WTC11 (cell line): Measurements from ENCODE around the gene PIKFYVE.
A peak's percentile ranks its signal among the peaks of the same experiment; 100 is the strongest.

Experiments used
- CREM ChIP-seq: sonication (generic); formaldehyde crosslinking; IDR thresholded peaks from 2 replicates; pipeline ENCODE4 v1.8.1; 2022; ENCODE audit warnings: mild to moderate bottlenecking, missing genetic modification reagents, moderate library complexity
- ESRRA ChIP-seq: sonication (generic); formaldehyde crosslinking; IDR thresholded peaks from 2 replicates; pipeline ENCODE4 v1.8.1; 2022; ENCODE audit warnings: mild to moderate bottlenecking, missing genetic modification reagents, borderline replicate concordance
- JUN ChIP-seq: sonication (generic); formaldehyde crosslinking; IDR thresholded peaks from 2 replicates; pipeline ENCODE4 v1.8.0; 2023; ENCODE audit warnings: mild to moderate bottlenecking, missing genetic modification reagents
- NR2C2 ChIP-seq: sonication (generic); formaldehyde crosslinking; IDR thresholded peaks from 2 replicates; pipeline ENCODE4 v1.8.0; 2022; ENCODE audit warnings: mild to moderate bottlenecking, missing genetic modification reagents
- NR3C1 ChIP-seq: sonication (generic); formaldehyde crosslinking; conservative IDR thresholded peaks from 2 replicates; pipeline ENCODE4 v1.8.1; 2023; ENCODE audit warnings: low read depth, mild to moderate bottlenecking, missing genetic modification reagents
- RELA ChIP-seq: sonication (generic); formaldehyde crosslinking; IDR thresholded peaks from 2 replicates; pipeline ENCODE4 v1.8.1; 2022; ENCODE audit warnings: missing genetic modification reagents, mild to moderate bottlenecking, borderline replicate concordance
- SP1 ChIP-seq: sonication (generic); formaldehyde crosslinking; conservative IDR thresholded peaks from 2 replicates; pipeline ENCODE4 v1.8.1; 2022; ENCODE audit warnings: missing genetic modification reagents
- TEAD1 ChIP-seq: sonication (generic); formaldehyde crosslinking; IDR thresholded peaks from 2 replicates; pipeline ENCODE4 v1.8.0; 2022; ENCODE audit warnings: mild to moderate bottlenecking, missing genetic modification reagents
- TF ChIP-seq, protein P1 (sequence below): fragments of 200-600 bp; IDR thresholded peaks from 2 replicates; pipeline ENCODE4 v1.8.0; 2022; ENCODE audit warnings: antibody characterized with exemption
- TF ChIP-seq, protein P2 (sequence below): fragments of 250-450 bp; sonication (Bioruptor Pico); IDR thresholded peaks from 2 replicates; pipeline ENCODE4 v1.9.0; 2021; ENCODE audit warnings: moderate library complexity, mild to moderate bottlenecking, inconsistent platforms, borderline replicate concordance
- TF ChIP-seq, protein P3 (sequence below): sonication (generic); formaldehyde crosslinking; IDR thresholded peaks from 2 replicates; pipeline ENCODE4 v1.8.0; 2023; ENCODE audit warnings: missing genetic modification reagents
- TF ChIP-seq, protein P4 (sequence below): sonication (generic); formaldehyde crosslinking; IDR thresholded peaks from 2 replicates; pipeline ENCODE4 v1.8.1; 2022; ENCODE audit warnings: low read depth, mild to moderate bottlenecking, moderate library complexity, missing genetic modification reagents, borderline replicate concordance
- TF ChIP-seq, protein P5 (sequence below): sonication (generic); formaldehyde crosslinking; IDR thresholded peaks from 2 replicates; pipeline ENCODE4 v1.8.1; 2023; ENCODE audit warnings: mild to moderate bottlenecking, missing genetic modification reagents, borderline replicate concordance

DNA sequence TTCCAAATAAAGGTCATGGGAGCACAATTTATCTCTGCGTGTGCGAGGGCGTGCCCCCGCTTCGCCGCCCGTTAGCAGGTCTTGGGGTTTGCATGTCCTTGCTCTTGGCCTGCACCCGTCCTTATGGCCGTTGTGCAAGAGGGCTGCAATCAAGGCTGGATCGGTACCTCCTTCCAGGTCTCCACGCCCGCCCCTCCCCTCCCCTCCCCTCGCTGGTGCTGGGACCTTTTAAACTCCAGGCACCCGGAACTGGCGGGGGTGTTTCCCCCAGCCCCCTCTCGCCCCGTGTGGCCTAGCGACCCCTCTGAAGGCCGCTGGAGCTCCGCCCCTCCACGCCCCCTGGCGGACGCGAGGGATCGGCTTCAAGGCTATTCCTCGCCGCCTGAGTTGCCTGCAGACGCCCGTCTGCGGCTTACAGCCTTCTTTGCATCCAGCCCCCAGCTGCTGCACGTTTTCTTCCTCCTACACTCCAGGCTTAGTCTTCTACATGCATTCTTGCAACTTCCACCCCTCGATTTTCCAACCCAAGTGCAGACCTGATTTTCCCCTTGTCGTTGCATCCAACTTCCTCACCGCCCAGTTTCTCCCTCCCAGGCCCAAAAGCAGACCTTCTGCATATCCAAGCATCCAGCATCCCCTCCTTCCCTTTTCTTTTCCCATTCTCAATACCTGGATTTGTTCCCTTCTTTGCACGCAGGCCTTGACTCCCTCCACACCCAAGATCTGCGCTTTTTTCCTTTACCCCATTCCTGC, 11.8 kb upstream of the PIKFYVE start:
- TF ChIP-seq CREM (CRISPR knock-in tag) (no peak), NR2C2 (CRISPR knock-in tag) (no peak), TEAD1 (peak; percentile 69), ESRRA (no peak), NR3C1 (CRISPR knock-in tag) (0 out of 2 replicates have a peak, but pooled peaks have one; percentile 67), RELA (no peak), SP1 (peak; percentile 88), JUN (CRISPR knock-in tag) (no peak)
- TF ChIP-seq, protein P1, sequence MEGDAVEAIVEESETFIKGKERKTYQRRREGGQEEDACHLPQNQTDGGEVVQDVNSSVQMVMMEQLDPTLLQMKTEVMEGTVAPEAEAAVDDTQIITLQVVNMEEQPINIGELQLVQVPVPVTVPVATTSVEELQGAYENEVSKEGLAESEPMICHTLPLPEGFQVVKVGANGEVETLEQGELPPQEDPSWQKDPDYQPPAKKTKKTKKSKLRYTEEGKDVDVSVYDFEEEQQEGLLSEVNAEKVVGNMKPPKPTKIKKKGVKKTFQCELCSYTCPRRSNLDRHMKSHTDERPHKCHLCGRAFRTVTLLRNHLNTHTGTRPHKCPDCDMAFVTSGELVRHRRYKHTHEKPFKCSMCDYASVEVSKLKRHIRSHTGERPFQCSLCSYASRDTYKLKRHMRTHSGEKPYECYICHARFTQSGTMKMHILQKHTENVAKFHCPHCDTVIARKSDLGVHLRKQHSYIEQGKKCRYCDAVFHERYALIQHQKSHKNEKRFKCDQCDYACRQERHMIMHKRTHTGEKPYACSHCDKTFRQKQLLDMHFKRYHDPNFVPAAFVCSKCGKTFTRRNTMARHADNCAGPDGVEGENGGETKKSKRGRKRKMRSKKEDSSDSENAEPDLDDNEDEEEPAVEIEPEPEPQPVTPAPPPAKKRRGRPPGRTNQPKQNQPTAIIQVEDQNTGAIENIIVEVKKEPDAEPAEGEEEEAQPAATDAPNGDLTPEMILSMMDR, result peak; percentile 59; the same call in 1 of the 2 replicates
- TF ChIP-seq, protein P2, sequence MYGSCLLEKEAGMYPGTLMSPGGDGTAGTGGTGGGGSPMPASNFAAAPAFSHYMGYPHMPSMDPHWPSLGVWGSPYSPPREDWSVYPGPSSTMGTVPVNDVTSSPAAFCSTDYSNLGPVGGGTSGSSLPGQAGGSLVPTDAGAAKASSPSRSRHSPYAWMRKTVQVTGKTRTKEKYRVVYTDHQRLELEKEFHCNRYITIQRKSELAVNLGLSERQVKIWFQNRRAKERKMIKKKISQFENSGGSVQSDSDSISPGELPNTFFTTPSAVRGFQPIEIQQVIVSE, result no peak
- TF ChIP-seq, protein P3, sequence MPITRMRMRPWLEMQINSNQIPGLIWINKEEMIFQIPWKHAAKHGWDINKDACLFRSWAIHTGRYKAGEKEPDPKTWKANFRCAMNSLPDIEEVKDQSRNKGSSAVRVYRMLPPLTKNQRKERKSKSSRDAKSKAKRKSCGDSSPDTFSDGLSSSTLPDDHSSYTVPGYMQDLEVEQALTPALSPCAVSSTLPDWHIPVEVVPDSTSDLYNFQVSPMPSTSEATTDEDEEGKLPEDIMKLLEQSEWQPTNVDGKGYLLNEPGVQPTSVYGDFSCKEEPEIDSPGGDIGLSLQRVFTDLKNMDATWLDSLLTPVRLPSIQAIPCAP (CRISPR knock-in tag), result no peak
- TF ChIP-seq, protein P4, sequence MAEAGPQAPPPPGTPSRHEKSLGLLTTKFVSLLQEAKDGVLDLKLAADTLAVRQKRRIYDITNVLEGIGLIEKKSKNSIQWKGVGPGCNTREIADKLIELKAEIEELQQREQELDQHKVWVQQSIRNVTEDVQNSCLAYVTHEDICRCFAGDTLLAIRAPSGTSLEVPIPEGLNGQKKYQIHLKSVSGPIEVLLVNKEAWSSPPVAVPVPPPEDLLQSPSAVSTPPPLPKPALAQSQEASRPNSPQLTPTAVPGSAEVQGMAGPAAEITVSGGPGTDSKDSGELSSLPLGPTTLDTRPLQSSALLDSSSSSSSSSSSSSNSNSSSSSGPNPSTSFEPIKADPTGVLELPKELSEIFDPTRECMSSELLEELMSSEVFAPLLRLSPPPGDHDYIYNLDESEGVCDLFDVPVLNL (CRISPR knock-in tag), result no peak
- TF ChIP-seq, protein P5, sequence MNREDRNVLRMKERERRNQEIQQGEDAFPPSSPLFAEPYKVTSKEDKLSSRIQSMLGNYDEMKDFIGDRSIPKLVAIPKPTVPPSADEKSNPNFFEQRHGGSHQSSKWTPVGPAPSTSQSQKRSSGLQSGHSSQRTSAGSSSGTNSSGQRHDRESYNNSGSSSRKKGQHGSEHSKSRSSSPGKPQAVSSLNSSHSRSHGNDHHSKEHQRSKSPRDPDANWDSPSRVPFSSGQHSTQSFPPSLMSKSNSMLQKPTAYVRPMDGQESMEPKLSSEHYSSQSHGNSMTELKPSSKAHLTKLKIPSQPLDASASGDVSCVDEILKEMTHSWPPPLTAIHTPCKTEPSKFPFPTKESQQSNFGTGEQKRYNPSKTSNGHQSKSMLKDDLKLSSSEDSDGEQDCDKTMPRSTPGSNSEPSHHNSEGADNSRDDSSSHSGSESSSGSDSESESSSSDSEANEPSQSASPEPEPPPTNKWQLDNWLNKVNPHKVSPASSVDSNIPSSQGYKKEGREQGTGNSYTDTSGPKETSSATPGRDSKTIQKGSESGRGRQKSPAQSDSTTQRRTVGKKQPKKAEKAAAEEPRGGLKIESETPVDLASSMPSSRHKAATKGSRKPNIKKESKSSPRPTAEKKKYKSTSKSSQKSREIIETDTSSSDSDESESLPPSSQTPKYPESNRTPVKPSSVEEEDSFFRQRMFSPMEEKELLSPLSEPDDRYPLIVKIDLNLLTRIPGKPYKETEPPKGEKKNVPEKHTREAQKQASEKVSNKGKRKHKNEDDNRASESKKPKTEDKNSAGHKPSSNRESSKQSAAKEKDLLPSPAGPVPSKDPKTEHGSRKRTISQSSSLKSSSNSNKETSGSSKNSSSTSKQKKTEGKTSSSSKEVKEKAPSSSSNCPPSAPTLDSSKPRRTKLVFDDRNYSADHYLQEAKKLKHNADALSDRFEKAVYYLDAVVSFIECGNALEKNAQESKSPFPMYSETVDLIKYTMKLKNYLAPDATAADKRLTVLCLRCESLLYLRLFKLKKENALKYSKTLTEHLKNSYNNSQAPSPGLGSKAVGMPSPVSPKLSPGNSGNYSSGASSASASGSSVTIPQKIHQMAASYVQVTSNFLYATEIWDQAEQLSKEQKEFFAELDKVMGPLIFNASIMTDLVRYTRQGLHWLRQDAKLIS (CRISPR knock-in tag), result no peak
